ENCODE measurements around the gene LRIG1.

GRCh38 chr3:66350601-66351000, 150.2 kb downstream of the LRIG1 start:
- TF ChIP-seq CREB1 (IDR thresholded peaks at IDR 0.05; ENCODE audit: low read depth) = no peak
- TF ChIP-seq YY1 (IDR thresholded peaks at IDR 0.05; ENCODE audit: low read depth) = no peak
- TF ChIP-seq TEAD4 (IDR thresholded peaks at IDR 0.05) = no peak
- no peak for TF ChIP-seq FOXM1 (IDR thresholded peaks at IDR 0.05; ENCODE audit: borderline replicate concordance, low read depth)
- no peak for TF ChIP-seq REST (IDR thresholded peaks at IDR 0.05; ENCODE audit: low read depth)
- TF ChIP-seq MAX (IDR thresholded peaks at IDR 0.05) = no peak
- TF ChIP-seq TAF1 (IDR thresholded peaks at IDR 0.05; ENCODE audit: low read depth) = no peak
- no peak for TF ChIP-seq RAD21 (IDR thresholded peaks at IDR 0.05; ENCODE audit: low read depth)

All from Ishikawa (cell line).